GM23248 (cell line): ENCODE measurements around the gene MB21D2.

ENCODE experiments used
- EZH2 ChIP-seq: fragments of 200-600 bp; sonication (generic); IDR thresholded peaks from 2 replicates; pipeline ENCODE4 v1.6.1; 2018; ENCODE audit warnings: antibody characterized with exemption, mild to moderate bottlenecking; ENCODE audit not compliant: insufficient read depth, poor library complexity, severe bottlenecking
- EZH2phosphoT487 ChIP-seq: fragments of 200-600 bp; sonication (generic); IDR thresholded peaks from 2 replicates; pipeline ENCODE4 v1.6.1; 2018; ENCODE audit warnings: antibody characterized with exemption, moderate library complexity, mild to moderate bottlenecking, low read depth; ENCODE audit not compliant: insufficient read depth

DNA sequence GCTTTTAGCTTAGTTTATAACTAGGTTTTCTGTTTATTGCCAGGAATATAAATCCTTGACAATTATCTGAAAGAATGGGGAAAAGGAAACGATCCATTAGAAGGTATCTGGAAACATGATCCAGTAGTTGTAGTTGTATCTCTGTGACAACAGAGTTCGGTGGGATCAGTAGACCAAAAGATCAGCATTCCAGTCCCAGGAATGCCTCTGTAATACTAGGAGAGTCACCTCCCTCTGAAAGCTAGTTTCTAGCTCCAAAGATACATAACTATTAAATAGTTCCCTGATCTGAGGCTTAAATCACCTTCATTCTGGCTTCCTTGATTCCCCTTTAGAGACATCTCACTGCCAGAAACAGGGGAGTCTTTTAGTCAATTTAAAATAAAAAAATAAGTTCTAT, 34.1 kb downstream of the MB21D2 start:
- TF ChIP-seq EZH2: no peak
- TF ChIP-seq EZH2phosphoT487: no peak
